Stimulated activated CD8-positive, alpha-beta memory T cell treated with anti-CD3 and anti-CD28 coated beads, Interleukin-15, amount 100 ng/mL, for 1 hour (primary cell): ENCODE data around the gene ILF3.
"Not testable (repeated sequence)": the region's sequence is repeated elsewhere in the genome, so short reads cannot be mapped to it uniquely, and the experiment has no call there.

ENCODE experiments used
- DNase-seq: peaks from one replicate; pipeline ENCODE4 v3.0.0-alpha.2; 2020; ENCODE audit warnings: low read depth

Gene ILF3

DNA sequence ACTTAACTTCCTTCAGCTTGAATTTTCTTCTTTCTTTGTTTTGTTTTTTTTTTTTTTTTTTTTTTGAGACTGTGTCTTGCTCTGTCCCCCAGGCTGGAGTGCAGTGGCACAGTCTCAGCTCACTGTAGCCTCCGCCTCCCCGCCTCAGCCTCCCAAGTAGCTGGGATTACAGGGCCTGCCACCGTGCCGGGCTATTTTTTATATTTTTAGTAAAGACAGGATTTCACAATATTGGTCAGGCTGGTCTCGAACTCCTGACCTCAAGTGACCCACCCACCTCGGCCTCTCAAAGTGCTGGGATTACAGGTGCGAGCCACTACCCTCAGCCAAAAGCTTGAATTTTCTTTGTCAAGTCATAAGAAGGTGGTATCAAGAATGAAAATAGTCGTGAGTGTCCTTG is 21.1 kb downstream of the ILF3 start:
- not testable (repeated sequence) for DNase-seq

DNA sequence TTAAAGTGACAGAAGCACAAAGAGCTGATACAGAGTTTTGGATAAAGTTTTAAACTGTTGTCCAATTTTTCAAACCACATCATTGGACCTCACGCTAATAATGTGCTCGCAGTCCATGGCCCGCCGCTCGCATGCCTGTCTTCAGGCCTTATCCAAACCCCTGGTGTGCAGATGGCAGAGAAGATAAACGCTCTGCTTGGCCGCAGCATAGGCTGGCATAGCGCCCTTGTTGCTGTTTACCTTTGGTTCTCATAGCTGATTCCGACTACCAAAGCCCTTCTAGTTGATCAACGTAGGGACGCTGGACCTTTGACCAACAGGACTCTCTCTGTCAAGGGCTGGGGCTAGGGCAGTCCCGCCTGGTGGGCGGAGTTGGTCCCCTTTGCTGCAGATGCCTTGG is 23.6 kb downstream of the ILF3 start:
- no peak for DNase-seq

DNA sequence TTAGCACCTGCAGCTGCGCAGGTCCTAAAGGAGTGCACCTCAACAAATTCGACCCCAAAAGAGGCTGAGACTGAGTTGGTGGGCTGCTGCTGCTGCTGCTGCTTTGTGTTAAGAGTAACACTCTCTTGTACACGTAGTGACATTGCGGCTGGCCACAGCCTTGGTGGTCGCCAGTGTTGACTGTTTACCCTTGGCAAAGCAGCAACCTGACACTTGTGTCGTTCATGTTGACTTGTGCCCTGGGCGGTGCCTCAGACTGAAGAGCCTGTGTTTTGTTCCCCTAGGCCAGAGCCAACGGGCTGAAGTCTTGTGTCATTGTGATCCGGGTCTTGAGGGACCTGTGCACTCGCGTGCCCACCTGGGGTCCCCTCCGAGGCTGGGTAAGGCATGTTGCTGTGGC is 24.7 kb downstream of the ILF3 start:
- no peak for DNase-seq

DNA sequence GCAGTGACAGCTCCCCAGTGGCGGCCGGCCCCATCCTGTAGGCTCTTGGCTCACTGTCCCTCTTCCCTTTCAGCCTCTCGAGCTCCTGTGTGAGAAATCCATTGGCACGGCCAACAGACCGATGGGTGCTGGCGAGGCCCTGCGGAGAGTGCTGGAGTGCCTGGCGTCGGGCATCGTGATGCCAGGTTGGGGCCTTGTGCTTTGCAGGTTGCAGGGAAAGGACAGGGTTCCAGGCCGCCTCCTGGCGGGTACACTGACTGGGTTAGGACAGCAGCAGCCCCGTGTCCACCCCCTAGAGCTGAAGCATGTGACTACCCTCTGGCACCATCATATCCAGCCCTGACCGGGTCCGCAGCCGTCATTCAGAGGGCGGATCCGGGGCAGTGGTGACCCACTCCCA is 25.6 kb downstream of the ILF3 start:
- DNase-seq, result no peak

DNA sequence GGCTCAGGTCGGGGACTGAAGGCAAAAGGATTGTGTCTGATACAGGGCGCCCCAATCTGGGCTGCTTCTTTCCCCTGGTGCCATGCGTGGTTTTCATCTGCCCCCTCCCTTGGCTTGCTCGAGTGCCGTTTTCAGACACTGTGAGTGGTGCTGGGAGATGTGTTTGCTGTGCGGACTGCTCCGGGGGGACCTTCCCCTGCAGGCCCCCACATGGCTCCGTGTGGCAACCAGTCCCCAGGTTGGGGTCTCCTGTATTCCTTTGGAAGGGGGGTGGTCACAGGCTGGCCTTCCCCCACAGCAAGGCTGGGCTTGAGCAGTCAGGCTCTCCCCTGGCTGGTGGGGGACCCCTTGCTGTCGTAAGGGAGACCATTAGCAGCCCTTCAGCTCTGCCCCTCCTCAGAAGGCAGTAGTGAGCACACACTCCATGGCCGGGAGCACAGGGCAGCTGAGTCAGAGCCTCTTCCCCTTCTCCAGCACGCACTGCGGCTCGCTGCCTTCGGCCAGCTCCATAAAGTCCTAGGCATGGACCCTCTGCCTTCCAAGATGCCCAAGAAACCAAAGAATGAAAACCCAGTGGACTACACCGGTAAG is 26.5 kb downstream of the ILF3 start:
- no peak for DNase-seq

DNA sequence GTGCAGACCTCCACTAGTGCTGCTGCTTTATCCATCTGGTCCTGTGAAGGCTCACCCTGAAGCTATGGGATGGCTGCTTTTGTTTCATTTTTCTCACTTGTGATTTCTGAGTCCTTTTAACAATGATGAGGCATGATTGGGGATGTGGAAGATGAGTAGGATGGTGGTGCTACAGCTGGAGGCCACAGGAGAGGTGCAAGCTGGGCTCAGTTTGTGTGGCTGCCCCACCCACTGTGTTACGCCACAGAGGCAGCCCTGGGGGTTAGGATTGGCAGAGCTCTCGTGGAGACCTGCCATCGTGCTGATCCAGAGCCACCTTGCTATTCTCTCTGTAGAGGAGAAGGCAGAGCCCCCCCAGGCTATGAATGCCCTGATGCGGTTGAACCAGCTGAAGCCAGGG is 27.5 kb downstream of the ILF3 start:
- DNase-seq, result no peak

DNA sequence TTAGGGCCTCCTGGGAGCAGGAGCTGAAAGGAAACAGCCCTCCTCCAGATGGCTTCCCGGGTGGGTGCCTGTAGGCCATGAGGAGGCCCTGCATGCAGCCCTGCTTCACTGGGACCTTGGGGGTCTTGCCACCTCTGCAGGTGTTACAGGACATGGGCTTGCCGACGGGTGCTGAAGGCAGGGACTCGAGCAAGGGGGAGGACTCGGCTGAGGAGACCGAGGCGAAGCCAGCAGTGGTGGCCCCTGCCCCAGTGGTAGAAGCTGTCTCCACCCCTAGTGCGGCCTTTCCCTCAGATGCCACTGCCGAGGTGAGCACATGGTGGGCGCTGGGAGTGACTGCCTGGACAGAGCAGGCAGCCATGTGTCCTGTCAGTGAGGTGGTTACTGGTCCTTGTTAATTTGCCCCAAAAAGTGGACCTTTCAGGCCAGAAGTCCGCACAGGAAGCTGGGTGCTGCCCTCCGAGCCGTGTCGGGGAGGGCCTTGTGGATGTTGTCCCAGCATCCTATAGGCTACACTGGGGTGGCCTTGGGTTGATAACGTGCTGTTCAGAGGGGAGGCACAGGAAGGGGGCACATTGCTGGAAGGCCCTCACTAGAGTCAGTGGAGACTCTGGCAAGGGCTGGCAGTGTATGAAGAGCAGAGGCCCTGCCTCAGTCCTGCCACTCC is 28.4 kb downstream of the ILF3 start:
- DNase-seq, result no peak

DNA sequence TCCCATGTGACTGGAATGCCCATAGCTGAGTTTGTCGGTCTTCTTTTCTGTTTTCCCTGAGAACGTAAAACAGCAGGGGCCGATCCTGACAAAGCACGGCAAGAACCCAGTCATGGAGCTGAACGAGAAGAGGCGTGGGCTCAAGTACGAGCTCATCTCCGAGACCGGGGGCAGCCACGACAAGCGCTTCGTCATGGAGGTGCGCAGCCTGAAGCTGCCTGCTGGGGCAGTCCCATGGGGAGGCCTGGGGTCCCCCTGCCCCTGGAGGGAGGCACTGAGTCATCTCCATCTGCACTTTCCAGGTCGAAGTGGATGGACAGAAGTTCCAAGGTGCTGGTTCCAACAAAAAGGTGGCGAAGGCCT is 28.9 kb downstream of the ILF3 start:
- DNase-seq, result no peak

DNA sequence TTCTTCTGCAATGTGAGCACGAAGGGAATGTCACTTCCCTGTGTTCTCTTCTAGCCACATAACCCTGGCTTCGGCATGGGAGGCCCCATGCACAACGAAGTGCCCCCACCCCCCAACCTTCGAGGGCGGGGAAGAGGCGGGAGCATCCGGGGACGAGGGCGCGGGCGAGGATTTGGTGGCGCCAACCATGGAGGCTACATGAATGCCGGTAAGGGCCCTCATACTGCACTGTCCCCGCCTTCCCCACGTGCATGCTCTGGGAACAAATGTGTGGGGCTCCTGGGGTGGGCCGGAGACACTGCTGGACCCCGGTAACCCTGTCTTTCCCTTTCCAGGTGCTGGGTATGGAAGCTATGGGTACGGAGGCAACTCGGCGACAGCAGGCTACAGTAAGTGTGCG is 29.4 kb downstream of the ILF3 start:
- DNase-seq, result no peak

DNA sequence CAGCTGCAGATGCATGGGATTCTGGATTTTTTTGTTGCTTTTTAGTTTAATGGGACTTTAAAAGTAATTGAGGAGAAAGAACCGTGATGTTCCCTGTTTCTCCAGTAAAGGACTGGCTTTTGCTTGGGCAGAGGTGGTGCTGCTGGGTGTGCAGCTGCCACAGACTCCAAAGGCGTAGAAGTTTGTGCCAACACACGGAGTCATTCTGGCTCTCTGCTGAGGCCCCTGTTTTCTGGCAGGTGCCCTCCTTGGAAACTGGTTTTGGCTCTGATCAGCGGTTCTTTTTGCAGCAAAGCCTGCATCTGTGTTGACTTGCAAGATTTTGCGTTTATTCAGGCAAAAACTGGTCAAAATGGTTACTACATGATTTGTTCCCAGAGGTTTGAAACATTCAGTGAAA is 31.1 kb downstream of the ILF3 start:
- no peak for DNase-seq

DNA sequence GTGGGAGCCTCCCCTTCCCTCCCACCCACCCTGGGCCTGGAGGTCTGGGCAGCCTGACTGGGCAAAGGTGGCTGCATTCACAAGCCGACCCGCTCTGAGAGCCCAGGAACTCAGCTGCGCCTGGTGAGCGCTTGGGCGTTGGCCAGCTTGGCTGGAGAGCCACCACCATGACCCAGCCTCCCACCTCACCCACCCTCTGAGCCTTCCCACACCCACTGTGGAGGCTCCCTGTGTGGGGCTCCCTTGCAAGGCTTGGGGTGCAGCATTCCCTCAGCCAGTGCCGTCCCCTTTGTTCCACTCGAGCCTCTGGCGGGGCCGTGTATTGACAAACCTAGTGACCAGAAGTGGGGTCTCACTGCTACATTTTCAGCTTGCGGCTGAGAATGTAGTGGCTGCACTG is 32.0 kb downstream of the ILF3 start:
- DNase-seq, result no peak

DNA sequence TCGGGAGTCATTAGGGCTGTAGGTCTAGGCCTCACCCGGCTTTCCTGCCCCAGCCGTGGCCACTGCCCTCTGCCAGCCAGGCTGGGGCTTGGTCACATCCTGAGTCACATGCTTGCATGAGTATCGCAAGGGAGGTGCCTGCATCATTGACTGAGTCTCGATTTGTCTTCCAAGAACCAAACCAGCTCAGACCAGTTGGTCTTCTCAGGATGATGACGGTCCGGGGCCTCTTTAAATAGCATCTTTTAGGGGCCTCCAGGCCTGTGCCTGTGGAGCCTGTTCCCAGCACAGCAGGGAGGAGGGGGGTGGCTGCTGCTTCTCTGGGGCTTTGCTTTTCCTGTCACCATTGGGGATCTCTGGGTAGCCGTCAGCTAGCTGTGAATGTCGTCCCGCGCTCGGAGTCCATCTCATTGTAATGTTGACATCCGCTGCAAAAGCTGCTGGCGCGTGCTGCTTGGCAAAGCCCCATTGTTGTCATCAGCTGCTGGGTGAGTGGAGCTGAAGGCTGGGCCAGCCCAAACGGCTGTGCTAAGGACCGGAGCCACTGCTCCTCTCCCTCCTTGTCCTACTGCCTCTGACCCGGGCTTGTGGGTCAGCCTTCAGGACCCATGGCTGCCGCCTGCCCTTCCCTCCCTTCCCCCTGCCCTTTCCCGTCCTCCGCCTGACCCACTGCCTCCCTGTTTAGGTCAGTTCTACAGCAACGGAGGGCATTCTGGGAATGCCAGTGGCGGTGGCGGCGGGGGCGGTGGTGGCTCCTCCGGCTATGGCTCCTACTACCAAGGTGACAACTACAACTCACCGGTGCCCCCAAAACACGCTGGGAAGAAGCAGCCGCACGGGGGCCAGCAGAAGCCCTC is 32.7 kb downstream of the ILF3 start:
- no peak for DNase-seq

DNA sequence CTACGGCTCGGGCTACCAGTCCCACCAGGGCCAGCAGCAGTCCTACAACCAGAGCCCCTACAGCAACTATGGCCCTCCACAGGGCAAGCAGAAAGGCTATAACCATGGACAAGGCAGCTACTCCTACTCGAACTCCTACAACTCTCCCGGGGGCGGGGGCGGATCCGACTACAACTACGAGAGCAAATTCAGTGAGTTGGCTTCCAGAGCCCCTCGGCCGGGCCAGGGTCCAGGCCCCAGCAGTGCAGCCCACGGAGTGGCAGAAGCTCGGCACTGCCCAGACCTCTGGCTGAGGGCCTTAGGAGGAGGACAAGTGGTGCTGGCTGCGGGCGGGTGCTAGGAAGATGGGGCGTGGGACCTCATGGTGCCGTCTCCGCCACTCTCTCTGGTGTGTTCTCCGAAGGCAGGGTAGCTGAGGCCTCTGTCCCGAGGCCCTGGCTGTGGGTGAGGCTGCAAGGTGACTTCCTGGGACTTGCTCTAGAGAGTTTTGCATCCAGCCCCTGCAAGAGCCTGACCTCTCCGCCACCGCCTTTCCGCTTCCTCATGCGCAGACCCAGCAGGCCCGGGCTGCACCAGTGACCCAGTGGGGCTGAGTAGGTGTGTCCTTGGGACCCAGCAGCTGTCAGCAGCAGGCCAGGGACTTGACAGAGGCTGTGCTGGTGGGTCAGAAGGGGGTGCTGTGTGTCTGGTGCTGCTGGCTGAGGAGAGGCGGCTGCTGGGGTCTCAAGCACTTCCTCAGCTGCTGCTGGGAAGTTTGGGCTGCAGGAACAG is 33.6 kb downstream of the ILF3 start:
- no peak for DNase-seq

DNA sequence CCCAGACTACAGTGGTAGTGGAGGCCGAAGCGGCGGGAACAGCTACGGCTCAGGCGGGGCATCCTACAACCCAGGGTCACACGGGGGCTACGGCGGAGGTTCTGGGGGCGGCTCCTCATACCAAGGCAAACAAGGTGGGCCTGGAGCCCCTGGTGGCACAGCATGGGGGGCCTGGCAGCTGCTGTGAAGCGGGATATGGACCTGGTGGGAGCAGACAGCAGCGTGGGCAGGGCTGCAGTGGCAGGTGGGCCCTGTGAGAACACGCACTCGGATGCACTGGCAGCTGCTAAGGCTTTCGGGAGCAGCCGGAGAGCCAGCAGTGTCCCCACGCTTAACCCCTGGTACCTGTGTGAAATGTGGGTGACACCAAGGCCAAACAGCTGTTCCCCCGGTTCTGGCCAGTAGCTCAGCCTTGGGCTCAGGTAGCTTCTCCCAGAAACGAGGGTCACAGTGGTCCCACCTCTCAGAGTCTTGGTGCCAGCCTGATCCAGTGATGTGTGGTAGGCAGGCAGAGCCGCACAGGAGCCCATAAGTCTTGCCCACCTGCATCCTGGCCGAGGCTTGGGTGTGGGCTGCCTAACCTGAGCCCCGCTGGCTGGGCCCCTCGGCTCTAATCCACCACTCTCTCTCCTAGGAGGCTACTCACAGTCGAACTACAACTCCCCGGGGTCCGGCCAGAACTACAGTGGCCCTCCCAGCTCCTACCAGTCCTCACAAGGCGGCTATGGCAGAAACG is 34.6 kb downstream of the ILF3 start:
- DNase-seq, result no peak

DNA sequence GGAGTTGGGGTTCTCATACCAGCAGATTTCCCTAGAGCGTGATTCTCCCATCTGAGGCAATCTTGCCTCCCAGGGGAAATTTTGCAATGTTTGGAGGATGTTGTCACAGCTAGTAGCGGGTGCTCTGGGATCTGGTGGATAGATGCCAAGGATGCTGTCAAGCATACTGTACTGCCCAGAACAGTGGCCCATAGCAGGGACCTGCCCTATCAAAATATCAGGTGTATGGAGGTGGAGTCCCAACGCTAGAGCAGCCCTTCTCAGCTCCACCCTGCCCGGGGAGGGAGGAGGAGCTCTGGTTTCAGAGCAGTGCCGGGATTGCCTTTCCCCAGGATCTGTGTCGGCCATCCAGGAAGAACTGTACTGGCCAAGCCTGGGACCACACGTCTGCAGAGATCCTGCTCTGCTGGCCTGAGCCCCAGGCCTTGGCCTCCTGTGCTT is 36.2 kb downstream of the ILF3 start:
- DNase-seq, result no peak

DNA sequence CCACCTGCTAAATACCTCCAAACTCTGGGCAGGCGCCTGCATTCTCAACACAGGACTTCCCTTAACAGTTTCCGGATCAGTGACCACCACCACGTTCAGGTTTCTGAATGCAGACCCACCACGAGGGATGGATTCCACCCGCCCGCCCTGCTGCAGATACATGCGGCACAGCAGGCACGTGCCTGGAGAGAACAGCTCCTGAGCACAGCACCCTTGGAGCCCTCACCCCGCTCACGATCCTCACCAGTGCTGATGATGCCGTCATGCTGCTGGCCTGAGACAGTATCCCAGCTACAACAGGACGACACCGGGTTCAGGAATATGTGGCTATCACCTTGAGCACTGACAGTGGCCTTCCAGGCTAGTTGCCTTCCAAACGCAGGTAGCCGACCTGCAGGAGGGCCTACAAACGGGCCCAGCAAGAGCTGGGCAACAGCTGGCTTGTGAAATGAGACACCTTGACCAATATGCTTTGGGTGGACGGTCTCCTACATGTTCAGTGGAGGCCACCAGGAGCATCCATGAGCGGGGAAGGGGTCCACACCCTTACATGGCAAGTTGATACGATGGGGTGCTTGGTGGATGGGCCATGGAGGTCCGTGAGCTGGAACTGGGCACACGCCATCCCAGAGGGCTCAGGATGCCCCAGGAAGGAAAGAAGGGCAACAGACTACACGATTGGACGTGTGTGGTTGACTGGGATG is 37.2 kb downstream of the ILF3 start:
- no peak for DNase-seq

DNA sequence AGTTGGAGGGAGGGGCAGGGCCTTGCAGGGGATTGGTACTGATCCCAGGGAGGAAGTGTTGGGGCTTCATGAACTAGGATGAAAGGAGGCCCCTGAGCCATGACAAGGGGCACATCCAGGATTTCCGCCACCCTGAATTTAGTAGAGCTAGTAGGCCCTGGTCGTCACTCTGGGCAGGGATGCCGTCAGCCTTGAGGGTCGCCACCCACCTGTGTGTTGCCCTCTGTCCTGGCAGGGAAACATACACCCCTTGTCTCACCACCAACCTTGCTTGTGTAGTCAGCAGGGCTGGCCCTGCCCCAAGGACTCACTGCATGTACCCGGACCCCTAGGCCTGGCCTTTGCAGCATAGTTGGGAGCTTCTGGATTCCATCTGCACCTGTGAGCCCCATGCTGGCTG is 37.7 kb downstream of the ILF3 start:
- DNase-seq, result no peak

DNA sequence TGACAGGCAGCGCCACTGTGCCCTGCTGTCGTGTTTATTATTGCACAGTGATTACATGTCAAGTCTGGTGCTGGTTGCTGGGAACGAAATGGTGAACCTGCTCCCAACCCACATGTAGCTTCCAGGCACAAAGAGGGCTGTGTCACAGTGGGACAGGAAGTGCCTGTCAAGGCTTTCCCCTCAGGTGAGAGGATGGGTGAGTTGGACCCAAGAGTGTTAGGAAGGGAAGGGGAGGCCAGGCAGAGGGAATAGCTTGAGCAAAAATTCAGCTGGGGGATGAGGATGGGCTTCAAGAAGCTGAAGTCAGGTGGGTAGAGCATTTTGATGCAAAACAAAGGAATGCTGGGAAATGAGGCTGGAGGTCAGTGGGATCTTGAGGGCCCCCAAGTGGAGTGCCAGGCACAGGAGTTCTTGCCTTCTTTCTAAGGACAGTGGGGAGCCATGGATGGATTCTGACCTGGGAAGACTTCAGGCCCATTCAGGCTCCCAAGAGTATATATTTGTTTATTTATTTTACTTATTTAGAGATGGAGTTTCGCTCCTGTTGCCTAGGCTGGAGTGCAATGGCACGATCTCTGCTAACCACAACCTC is 38.6 kb downstream of the ILF3 start:
- no peak for DNase-seq

DNA sequence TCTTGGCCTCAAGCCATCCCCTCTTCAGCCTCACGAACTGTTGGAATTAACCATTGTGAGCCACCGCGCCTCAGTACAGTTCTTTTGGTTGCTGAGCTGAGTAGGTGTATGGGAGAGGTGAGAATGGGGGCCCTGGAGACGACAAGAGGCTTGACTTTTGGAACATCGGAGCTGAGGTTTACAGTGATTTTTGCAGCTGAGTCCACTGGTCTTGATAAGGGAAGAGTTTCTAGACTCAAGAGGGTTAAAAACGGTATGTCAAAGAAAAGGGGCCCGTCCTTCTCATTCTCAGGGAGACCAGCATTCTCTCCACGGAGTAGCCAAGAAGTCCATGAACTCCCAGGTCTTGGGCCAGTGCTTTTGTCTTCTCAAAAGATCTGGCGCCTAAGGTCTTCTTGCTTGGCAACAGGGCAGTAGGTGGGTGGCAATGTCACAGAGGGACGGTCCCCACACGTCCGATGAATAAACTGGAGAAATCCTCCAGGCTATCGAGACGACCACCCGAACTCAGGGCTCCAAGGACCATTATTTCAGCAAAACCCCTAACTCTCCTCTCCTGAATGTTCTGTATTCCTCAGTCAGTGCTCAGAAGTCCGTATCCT is 40.7 kb downstream of the ILF3 start:
- no peak for DNase-seq
